ENCODE measurements around the gene CFAP119.

Gene CFAP119

DNA sequence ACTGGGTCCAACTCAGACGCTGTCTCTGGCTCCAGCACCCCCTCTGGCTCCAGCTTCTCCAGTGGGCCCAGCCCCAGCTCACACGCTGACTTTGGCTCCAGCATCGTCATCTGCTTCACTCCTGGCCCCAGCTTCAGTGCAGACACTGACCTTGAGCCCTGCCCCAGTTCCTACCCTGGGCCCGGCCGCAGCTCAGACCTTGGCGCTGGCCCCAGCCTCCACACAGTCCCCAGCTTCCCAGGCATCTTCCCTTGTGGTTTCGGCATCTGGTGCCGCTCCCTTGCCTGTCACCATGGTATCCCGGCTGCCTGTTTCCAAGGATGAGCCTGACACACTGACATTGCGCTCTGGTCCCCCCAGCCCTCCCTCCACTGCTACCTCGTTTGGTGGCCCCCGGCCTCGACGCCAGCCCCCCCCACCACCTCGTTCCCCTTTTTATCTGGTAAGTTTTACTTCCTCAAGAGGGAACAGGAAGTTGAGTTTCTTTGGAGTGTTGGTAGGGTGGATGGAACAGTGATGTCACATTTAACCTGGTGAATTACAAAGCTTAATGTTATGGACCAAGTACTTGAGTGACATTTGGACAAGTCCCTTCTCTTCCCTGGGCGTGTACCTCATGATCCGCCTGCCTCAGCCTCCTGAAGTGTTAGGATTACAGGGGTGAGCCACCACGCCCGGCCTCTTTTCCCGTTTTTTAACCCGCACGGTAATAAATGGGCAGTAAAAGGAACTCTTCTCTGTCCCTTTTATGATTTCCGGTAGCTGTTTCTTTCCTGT, 37.0 kb downstream of the CFAP119 start:
- H4K20me1 ChIP-seq (ENCODE audit: insufficient read depth, low read length): no peaks in the 10 kb centered on the region
- H3K4me2 ChIP-seq (ENCODE audit: low read length): no peak overlapping the region
- H3K9me3 ChIP-seq (ENCODE audit: low read length): no peaks in the 10 kb centered on the region
- no peak overlapping the region for H3K4me3 ChIP-seq (ENCODE audit: low read depth, low read length, poor library complexity, severe bottlenecking)
- H3K27me3 ChIP-seq (ENCODE audit: insufficient read depth, low read length): no peaks in the 10 kb centered on the region
- H3K4me1 ChIP-seq (ENCODE audit: insufficient read depth, low read length, severe bottlenecking): no peaks in the 10 kb centered on the region
- H3K9me2 ChIP-seq (ENCODE audit: low read depth, low read length): no peaks in the 10 kb centered on the region
- H3K9ac ChIP-seq (ENCODE audit: low read length): no peak overlapping the region
- no peak for TF ChIP-seq EZH2 (IDR thresholded peaks at IDR 0.05; ENCODE audit: borderline replicate concordance, low read length)
- H3F3A ChIP-seq (ENCODE audit: insufficient read depth, low read length): no peaks in the 10 kb centered on the region
- no peak overlapping the region for H3K27ac ChIP-seq (ENCODE audit: low read depth, low read length, poor library complexity, severe bottlenecking)
- no peak overlapping the region for H2AFZ ChIP-seq (ENCODE audit: low read length)
- H3K79me2 ChIP-seq (ENCODE audit: insufficient read depth, low read length): no peaks in the 10 kb centered on the region
- peaks cover 97% of the 10 kb centered on the region for H3K36me3 ChIP-seq (ENCODE audit: insufficient read depth, low read length)

DNA sequence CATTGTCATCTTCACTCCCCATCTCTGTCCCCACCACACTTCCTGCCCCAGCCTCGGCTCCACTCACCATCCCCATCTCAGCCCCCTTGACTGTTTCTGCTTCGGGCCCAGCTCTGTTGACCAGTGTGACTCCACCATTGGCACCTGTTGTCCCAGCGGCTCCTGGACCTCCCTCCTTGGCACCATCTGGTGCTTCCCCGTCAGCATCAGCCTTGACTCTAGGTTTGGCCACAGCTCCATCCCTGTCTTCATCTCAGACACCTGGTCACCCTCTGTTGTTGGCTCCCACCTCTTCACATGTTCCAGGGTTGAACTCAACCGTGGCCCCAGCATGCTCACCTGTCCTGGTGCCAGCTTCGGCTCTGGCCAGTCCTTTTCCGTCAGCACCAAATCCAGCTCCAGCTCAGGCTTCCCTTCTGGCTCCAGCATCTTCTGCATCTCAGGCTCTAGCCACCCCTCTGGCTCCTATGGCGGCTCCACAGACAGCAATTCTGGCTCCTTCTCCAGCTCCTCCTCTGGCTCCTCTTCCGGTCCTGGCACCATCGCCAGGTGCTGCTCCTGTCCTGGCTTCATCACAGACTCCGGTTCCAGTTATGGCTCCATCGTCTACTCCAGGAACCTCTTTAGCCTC, 38.0 kb downstream of the CFAP119 start:
- peaks cover 95% of the 10 kb centered on the region for H3K36me3 ChIP-seq (ENCODE audit: insufficient read depth, low read length)

DNA sequence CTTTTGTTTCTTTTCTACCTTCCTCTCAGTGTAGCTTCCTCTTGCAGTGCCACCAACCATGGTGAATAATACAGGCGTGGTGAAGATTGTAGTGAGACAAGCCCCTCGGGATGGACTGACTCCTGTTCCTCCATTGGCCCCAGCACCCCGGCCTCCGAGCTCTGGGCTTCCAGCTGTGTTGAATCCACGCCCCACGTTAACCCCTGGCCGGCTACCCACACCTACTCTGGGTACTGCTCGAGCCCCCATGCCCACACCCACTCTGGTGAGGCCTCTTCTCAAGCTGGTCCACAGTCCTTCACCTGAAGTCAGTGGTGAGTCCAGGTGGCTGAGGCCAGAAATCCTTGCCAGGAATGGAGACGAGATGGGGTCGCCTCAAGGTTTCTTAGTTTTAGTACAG, 38.9 kb downstream of the CFAP119 start:
- Histone ChIP-seq H3K9me3 (ENCODE audit: low read length) (no peaks in the 10 kb centered on the region), H4K20me1 (ENCODE audit: insufficient read depth, low read length) (no peaks in the 10 kb centered on the region)

More for the DNA sequence above, 38.0 kb downstream of the CFAP119 start:
- no peak overlapping the region for H3K9ac ChIP-seq (ENCODE audit: low read length)
- no peaks in the 10 kb centered on the region for H4K20me1 ChIP-seq (ENCODE audit: insufficient read depth, low read length)
- H3K9me3 ChIP-seq (ENCODE audit: low read length): no peaks in the 10 kb centered on the region
- no peaks in the 10 kb centered on the region for H3K79me2 ChIP-seq (ENCODE audit: insufficient read depth, low read length)
- H3K27me3 ChIP-seq (ENCODE audit: insufficient read depth, low read length): no peaks in the 10 kb centered on the region
- H3K27ac ChIP-seq (ENCODE audit: low read depth, low read length, poor library complexity, severe bottlenecking): no peak overlapping the region
- H3K9me2 ChIP-seq (ENCODE audit: low read depth, low read length): no peaks in the 10 kb centered on the region
- no peak overlapping the region for H2AFZ ChIP-seq (ENCODE audit: low read length)
- no peak overlapping the region for H3K4me3 ChIP-seq (ENCODE audit: low read depth, low read length, poor library complexity, severe bottlenecking)
- no peaks in the 10 kb centered on the region for H3F3A ChIP-seq (ENCODE audit: insufficient read depth, low read length)
- no peak for TF ChIP-seq EZH2 (IDR thresholded peaks at IDR 0.05; ENCODE audit: borderline replicate concordance, low read length)
- TF ChIP-seq, protein P1, sequence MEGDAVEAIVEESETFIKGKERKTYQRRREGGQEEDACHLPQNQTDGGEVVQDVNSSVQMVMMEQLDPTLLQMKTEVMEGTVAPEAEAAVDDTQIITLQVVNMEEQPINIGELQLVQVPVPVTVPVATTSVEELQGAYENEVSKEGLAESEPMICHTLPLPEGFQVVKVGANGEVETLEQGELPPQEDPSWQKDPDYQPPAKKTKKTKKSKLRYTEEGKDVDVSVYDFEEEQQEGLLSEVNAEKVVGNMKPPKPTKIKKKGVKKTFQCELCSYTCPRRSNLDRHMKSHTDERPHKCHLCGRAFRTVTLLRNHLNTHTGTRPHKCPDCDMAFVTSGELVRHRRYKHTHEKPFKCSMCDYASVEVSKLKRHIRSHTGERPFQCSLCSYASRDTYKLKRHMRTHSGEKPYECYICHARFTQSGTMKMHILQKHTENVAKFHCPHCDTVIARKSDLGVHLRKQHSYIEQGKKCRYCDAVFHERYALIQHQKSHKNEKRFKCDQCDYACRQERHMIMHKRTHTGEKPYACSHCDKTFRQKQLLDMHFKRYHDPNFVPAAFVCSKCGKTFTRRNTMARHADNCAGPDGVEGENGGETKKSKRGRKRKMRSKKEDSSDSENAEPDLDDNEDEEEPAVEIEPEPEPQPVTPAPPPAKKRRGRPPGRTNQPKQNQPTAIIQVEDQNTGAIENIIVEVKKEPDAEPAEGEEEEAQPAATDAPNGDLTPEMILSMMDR (IDR thresholded peaks at IDR 0.05; ENCODE audit: low read length): no peak
- no peak overlapping the region for H3K4me2 ChIP-seq (ENCODE audit: low read length)
- H3K4me1 ChIP-seq (ENCODE audit: insufficient read depth, low read length, severe bottlenecking): no peaks in the 10 kb centered on the region

More for the DNA sequence above, 38.9 kb downstream of the CFAP119 start:
- no peak overlapping the region for H3K4me2 ChIP-seq (ENCODE audit: low read length)
- H3K9ac ChIP-seq (ENCODE audit: low read length): no peak overlapping the region
- no peaks in the 10 kb centered on the region for H3K79me2 ChIP-seq (ENCODE audit: insufficient read depth, low read length)
- no peak overlapping the region for H3K4me3 ChIP-seq (ENCODE audit: low read depth, low read length, poor library complexity, severe bottlenecking)
- H3F3A ChIP-seq (ENCODE audit: insufficient read depth, low read length): no peaks in the 10 kb centered on the region
- TF ChIP-seq, protein P1 (IDR thresholded peaks at IDR 0.05; ENCODE audit: low read length): no peak
- no peak for TF ChIP-seq EZH2 (IDR thresholded peaks at IDR 0.05; ENCODE audit: borderline replicate concordance, low read length)
- peaks cover 93% of the 10 kb centered on the region for H3K36me3 ChIP-seq (ENCODE audit: insufficient read depth, low read length)
- no peak overlapping the region for H3K27ac ChIP-seq (ENCODE audit: low read depth, low read length, poor library complexity, severe bottlenecking)
- H3K4me1 ChIP-seq (ENCODE audit: insufficient read depth, low read length, severe bottlenecking): no peaks in the 10 kb centered on the region
- no peaks in the 10 kb centered on the region for H3K9me2 ChIP-seq (ENCODE audit: low read depth, low read length)
- no peak overlapping the region for H2AFZ ChIP-seq (ENCODE audit: low read length)
- H3K27me3 ChIP-seq (ENCODE audit: insufficient read depth, low read length): no peaks in the 10 kb centered on the region

Measured in OCI-LY1 (cell line).